ENCODE data around the gene USP48.
"Not testable (repeated sequence)": the region's sequence is repeated elsewhere in the genome, so short reads cannot be mapped to it uniquely, and the experiment has no call there.

The USP48 gene

DNA sequence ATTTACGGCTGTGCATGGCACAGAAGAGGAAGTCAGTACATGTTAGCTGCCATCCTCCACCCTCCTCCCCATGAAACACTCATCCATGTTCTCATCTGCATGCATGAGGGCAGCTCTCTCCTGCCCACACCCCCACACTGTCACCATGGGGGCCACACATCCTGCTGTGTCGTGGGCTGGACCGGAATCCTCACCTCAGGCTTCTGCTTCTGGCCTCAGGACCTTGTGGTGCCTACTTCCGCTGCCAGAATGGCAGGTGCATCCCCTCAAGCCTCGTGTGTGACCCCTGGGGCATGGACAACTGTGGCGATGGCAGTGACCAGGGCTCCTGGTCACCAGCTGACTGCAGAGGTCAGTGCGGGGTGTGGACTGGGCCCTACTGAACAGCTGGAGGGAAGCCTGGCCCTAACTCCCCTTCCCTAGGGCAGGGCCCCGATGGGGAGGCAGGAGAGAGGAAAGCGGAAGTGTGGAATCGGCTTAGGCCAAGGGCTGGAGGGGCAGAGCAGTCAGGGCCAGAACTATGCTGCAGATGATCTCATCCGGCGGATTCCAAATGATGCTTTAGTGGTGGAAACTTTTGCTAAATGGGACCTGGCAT, 32.9 kb upstream of the USP48 start:
- peak; percentile 76 to 83 (median 79) for DNase-seq

DNA sequence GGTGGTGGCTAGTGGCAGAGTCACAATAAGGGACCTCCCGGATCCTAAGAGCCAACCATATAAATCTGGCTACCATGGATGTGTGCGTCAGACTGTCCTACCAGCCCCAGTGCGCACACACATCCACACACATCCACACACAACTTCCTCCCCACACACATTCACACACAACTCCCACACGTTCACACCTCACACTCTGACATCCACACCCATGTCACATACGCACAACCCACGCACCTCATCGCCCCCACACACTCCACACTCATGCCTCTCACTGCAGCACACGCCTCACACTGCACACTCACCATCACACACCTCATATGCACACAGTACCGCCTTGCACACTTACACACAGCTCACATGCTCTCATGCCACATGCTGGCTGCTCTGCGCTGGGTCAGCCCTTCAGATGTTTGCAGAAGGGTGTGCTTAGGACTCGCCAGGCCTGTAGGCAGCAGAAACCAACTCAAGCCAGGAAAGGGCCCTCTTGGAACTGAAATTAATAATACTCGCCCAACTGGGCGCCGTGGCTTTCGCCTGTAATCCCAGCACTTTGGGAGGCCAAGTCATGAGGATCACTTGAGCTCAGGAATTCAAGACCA, 32.1 kb upstream of the USP48 start:
- peak in 1 of 4 experiments; percentile 3 for DNase-seq

DNA sequence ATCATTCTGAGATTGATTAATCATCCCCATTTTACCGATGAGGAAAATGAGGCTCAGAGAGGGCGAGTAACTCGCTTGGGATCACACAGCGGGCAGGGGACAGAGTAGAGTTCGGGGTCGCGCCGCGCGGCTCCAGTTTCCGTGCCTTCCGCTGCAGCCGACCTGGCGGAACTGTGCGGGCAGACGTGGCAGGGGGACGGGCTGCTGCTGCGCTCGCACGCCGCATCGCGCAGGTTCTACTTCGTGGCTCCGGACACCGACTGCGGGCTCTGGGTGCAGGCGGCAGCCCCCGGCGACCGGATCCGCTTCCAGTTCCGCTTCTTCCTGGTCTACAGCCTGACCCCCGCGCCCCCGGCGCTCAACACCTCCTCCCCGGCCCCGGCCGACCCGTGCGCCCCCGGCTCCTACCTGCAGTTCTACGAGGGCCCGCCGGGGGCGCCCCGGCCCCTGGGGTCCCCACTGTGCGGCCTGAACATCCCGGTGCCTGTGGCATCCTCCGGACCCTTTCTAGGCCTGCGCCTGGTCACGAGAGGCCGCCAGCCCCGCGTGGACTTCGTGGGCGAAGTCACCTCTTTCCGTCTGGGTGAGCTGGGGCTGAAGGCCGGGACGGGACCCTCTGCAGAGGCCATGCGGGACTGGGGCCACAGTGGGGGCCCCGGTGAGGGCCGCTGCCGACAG, 31.4 kb upstream of the USP48 start:
- peak; percentile 5 to 58 (median 26) for DNase-seq

DNA sequence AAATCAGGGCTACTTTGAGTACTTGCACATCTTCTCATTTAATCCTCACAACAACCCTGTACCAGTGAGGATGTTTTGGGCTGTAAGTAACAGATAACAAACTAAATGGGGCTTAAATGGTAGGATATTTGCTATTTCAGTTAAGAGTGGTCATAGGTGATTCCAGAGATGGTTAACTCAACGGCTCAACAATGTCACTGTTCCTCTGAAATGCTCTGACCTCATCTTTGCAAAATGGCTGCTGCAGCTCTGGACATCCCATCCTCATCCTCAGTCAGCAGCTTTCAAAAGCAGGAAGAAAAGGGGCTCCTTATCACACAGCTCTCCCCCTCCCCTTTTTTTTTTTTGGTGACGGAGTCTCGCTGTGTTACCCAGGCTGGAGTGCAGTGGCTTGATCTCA, 30.6 kb upstream of the USP48 start:
- no peak for DNase-seq

DNA sequence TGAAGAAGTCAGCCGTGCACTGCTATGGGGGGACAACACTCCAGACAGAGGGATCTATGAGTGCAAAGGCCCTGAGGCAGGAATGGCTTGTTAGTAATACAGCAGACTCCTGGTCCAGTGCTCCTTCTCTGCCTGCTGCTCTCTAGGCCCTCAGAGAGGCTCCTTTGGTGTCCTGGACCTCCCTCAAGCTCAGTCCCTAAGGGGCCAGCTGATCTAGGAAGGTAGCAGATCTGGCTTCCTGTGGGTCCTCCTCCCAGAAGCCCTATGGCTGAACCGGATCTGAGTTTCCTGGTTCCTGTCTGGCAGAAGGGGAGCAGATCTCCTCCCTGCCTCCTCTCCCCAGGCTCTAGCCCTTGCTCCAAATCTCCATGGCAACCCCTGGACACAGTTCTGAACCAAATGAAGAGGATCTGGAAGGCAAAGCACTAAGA, 28.9 kb upstream of the USP48 start, which contains the start of gene LDLRAD2:
Gene LDLRAD2, plus strand, starts transcription at position 391 of the 431 bp plus-strand sequence. CDS start 187 bp downstream, outside the sequence.
- no peak for DNase-seq

DNA sequence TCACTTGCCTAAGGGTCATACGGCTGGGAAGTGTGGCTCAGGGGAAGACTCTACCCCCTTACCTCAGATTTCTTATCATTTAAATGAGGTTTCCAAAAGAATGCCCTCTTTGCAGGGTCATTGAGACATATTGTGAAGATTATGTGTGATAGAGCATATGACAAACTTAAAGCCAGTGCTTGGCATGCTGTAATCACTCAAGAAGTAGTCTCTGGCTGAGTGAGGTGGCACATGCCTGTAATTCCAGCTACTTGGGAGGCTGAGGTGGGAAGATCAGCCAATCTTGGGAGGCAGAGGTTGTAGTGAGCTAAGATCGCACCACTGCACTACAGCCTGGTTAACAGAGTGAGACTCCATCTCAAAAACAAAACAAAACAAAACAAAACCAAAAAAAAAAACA, 21.6 kb upstream of the USP48 start:
- DNase-seq: no peak

DNA sequence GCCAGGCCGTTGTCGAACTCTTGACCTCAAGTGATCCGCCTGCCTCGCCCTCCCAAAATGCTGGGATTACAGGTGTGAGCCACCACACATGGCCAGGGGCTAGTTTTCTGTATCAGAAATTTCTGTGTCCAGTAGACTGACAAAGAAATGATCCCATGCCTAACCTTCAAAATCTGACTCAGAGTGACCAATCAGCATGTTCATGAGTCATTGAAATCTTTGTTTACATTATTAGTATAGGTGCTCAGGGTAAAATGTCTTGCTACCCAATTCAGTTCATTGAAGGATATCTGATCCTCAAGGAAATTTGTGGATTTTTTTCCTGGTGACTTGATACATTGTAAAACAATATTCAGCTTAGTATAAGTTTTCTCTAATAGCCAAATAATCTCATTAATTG, 18.2 kb upstream of the USP48 start:
- no peak for DNase-seq

DNA sequence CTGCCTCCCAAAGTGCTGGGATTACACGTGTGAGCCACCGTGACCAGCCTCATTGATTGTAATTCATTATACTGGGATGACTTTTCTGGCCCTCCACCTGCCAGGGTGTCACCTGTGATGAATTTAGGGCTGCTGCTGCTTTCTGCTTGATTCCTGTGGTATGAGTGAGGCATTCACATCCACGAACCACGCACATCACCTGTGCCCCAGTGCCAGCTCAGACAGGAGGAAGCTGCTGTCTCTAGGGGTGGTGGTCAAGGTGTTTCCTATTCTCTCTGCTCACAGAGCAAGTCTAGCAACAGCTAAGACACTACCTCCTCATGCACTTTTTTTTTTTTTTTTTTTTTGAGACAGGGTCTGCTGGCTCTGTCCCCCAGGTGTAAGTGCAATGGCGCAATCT, 16.8 kb upstream of the USP48 start:
- no peak for DNase-seq

DNA sequence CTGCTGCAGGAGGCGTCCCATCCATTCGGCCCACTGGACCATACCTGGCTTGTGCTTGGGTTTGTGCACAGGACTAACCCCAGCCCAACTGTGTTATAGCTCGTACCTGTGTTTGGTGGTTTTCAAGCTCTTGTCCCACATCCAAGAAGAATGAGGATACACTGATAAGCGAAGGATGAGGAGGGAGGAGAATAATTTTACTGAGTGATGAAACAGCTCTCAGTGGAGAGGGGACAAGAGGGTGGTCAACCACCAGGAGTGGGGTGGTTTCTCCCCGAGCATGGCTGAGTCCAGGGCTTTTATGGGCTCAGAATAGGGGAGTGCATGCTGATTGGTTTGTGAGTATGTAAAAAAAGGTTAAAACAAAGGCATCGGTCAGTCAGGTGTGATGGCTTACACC, 12.1 kb upstream of the USP48 start:
- DNase-seq: no peak

DNA sequence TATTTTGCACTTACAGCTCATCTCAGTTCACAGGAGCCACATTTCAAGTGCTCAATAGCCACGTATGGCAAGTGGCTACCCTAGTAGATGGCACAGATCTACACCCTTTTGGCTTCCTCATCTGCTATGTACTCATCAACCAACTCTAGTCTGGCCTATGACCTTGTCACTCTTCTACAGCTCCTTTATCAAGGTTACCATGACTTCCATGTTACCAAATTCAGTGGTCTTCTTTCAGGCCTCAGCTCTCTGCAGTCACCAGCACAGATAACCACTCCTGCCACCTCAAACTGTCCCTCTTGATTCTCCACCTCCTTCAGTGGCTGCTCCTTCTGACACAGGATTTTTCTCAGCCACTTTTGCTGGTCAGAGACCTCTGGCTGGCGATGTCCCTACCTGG, 11.7 kb upstream of the USP48 start:
- no peak for DNase-seq

DNA sequence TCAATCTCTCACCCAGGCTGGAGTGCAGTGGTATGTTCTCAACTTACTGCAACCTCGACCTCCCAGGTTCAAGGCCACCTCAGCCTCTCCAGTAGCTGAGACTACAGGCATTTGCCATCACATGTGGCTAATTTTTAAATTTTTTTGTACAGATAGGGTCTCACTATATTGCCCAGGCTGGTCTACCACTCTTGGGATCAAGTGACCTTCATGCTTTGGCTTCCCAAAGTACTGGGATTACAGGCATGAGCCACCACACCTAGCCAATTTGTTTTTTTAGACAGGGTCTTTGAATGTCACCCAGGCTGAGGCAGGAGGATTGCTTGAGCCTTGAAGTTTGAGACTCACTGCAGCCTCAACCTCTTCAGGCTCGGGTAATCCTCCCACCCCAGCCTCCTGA, 10.2 kb upstream of the USP48 start:
- DNase-seq: no peak

DNA sequence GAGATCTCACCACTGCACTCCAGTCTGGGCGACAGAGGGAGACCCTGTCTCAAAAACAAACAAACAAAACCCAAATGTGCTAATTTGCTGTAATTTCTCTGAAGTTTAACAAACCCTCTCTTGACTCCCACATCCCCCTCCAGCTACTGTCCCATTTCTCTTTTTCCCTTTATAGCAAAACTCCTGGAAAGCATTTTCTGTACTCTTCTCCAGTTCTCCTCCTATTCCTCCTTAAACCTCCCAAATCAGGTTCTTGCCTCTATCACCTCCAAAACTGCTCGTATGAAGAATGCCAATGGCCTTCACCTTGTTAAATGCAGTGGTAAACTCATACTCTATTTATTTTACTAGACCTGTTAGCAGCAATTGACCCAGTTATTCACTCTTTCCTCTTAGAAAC, 3.7 kb upstream of the USP48 start:
- no peak for DNase-seq

DNA sequence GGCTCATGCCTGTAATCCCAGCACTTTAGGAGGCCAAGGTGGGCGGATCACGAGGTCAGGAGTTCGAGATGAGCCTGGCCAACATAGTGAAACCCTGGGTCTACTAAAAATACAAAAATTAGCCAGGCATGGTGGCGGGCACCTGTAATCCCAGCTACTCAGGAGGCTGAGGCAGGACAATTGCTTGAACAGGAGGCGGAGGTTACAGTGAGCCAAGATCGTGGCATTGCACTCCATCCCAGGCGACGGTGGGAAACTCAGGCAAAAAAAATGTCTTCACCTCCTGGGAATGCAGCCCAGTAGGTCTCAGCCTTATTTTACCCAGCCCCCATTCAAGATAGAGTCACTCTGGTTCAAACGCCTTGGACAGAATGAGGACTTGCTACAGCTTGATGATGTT, 2.8 kb upstream of the USP48 start:
- DNase-seq: not testable (repeated sequence)

DNA sequence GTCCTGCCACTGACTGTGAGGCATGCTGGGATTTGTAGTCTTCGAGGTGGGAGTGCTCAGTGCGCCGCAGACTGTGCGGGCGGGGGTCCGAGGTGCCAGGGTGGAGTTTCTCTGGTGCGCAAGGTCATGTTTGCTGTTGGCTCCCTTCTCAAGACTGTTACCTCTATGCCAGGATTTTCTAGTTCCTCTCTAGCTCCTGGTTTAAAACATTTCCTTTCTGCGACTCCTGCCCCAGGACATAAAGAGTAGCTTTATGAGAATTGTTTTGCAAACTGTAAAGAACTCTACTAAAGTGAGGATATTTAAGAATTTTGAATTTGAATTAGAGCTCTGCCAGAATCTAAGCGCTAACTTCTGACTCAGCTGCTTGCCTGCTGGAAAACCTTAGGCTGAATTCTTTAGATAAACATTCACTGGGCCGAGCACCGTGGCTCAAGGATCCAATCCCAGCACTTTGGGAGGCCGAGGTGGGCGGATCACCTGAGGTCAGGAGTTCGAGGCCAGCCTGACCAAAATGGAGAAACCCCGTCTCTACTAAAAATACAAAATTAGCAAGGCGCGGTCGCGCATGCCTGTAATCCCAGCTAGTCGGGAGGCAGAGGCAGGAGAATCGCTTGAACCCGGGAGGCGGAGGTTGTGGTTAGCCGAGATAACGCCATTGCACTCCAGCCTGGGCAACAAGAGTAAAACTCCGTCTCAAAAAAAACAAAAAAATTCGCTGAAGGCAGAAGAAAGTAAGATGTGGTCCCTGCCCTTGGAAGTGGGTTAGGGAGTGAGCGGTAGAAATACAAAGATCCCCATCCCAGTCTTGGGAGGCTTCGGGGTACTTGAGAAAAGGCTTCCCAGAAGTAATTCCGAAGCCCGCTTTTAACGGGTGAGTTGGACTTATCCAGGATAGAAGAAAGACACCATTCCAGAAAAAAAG, 992 bp upstream of the USP48 start:
- DNase-seq: peak in 1 of 4 experiments; percentile 9

DNA sequence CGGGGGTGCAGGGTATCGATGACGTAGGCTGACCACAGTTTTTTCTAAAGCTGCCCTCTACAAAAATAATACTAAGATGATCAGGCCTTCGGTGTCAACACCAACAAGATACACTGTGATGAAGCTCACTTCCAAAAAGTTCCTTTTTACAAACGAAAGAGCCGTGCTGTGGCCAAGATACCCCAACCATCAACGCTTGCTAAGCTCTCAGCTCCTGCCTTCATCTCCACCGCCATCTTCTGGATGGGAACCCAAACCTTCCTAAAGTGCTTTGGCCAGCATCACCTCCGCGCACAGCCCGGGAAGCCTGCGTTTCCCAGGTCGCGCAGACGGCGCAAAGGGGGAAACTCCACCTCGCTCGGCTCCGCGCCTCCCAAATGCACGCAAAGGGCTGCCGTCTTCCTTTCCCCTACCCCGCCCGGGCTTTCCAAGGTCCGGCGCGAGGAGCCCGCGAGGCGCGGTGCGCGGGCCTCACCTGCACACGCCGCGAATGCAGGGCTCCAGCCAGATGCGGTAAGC, 541 bp downstream of the USP48 start:
- DNase-seq: peak; percentile 22 to 70 (median 58)

DNA sequence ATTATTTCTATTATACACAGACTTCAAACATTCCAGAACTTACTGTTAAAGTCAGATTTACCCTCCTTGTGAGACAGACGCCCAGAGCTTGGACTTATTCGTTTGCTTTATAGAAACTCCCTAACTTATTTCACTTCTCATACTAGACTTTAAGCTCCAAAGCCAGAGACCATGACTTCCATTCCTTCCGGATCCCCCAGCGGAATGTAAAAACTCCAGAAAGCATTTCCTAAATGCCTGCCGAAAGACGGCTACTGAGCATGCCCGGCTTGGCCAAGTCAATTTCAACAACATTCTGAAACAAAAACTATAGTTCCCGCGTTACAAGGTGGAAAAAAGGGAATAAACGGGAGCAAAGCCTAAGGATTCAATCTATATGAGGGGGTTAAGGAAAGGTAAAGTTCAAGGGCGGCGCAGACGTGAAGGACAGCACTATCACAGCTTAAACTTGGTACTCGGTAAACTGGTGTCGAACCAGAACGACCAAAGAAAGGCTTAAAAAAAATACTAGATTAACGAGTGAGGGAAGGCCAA, 1.1 kb downstream of the USP48 start:
- DNase-seq: peak; percentile 44 to 50 (median 48)

DNA sequence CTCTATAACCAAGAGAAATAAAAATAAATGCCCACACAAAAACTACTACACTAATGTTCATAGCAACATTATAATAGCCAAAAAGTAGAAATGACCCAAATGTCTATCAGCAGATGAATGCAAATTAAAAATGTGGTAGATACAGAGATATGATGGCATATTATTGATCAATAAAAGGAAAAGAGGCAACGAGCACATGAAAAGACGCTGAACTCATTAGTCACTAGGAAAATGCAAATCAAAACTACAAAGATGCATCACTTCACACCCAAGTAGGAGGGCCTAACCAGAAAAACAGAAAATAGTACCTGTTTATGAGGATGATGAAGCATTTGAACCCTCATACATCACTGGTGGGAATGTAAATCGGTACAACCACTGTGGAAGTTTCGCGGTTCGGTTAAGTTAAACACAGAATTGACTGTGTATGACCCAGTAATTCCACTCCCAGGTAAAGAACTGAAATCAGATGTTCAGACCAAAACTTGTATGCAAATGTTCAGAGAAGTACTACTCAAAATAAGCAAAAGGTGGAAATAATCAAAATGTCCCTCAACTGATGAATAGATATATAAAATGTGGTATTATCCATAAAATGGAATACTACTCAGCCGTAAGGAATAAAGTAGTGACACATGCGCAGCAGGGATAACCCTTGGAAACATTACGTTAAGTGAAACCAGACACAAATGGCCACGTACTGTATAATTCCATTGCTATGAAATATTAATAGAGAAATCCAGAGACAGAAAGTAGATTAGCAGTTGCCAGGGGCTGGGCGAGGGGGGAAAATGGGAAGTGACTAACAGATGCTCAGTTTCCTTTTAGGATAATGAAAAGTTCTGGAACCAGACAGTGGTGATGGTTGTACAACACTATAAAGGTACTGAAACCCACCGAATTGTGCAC, 3.1 kb downstream of the USP48 start:
- DNase-seq: peak in 1 of 4 experiments; percentile 13

DNA sequence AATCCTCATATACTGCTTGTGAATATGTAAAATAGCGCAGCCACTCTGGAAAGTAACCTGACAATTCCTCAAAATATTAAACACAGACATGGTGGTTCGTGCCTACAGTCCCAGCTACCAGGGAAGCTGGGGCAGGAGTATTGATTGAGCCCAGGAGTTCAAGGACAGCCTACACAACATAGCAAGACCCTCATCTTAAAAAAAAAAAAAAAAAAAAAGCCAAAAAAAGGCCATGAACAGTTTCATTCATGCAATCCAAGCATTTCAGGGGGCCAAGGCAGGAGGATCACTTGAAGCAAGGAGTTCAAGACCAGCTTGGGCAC, 4.6 kb downstream of the USP48 start:
- DNase-seq: no peak

DNA sequence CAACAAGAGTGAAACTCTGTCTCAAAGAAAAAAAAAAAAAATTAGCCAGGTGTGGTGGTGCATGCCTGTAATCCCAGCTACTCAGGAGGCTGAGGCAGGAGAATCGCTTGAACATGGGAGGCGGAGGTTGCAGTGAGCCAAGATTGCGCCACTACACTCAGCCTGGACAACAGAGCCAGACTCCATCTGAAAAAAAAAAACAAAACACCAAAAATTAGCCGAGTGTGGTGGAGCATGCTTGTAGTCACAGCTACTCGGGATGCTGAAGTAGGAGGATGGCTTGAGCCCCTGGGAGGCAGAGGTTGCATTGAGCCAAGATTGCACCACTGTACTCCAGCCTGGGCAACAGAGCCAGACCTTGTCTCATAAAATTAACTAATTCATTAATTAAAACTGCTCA, 6.0 kb downstream of the USP48 start:
- DNase-seq: not testable (repeated sequence)

DNA sequence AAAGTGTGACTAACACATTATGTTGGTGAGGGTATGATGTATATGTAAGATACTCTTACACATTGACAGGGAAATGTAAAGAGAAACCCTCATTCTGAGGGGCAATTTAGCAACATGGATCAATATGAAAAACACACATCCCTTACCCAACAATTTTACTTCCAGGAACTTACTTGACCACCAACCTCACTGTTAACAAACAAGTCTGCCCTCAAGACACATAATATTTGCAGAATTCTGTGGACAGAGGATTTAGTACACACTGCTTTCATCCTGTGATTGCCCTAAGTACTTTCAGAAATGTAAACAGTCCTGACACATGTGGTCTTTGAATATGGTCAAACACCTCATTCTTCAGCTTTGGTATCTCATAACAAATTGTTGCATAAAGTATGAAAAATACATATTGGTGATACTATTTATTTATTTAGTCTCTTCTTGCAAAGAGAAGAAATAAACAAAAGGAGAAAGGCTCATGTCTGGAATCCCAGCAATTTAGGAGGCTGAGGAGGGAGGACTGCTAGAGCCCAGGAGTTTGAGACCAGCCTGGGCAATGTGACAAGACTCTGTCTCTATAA, 6.9 kb downstream of the USP48 start:
- no peak for DNase-seq

DNA sequence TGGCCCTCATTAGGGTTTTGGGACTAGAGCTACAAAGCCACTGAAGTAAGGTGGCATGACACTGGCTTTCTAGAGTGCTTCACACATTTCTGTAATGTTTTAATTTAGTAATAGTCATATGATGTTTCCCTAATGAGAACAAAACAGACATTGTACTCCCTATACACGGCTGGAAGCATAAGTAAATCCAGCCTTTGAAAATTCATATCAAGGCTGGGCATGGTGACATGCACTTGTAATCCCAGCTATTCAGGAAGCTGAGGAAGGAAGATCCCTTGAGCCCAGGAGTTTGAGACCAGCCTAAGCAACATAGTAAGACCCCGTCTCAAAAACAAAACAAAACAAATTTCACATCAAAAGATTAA, 7.4 kb downstream of the USP48 start:
- peak in 1 of 4 experiments; percentile 7 for DNase-seq

Measured in suppressor macrophage (primary cell).